Activated T-helper 1 cell treated with anti-CD3 and anti-CD28 coated beads, Interleukin-12 subunit alpha, Interleukin-12 subunit beta, Interleukin-2, Interleukin-4 antibody, amounts not matched to agents 30 ng/mL and 10 ng/mL and 1 ng/mL, durations not matched to agents 14 hours and 24 hours and 36 hours (primary cell): Measurements from ENCODE around the gene TRIM2. TPM values are rescaled to one million over a fixed set of nuclear protein-coding genes. Genes with fewer than 3 reads are reported as not detected.
"Not testable (repeated sequence)": the region's sequence is repeated elsewhere in the genome, so short reads cannot be mapped to it uniquely, and the experiment has no call there.

Experiments used
- DNase-seq: peaks from one replicate; pipeline ENCODE4 v3.0.0; 2021; ENCODE audit warnings: low spot score
- H3K27ac Mint-ChIP-seq: one replicate; pipeline ENCODE4 v1.8.0; 2021; ENCODE audit warnings: mild to moderate bottlenecking, mixed read lengths
- H3K27me3 Mint-ChIP-seq: one replicate; pipeline ENCODE4 v1.8.0; 2022; ENCODE audit warnings: mild to moderate bottlenecking, moderate library complexity, mixed read lengths; ENCODE audit not compliant: insufficient read depth
- H3K36me3 Mint-ChIP-seq: one replicate; pipeline ENCODE4 v1.8.0; 2021; ENCODE audit warnings: low read depth, mixed read lengths
- H3K4me1 Mint-ChIP-seq: one replicate; pipeline ENCODE4 v1.8.0; 2021; ENCODE audit warnings: low read depth, mixed read lengths
- H3K4me3 Mint-ChIP-seq: one replicate; pipeline ENCODE4 v1.8.0; 2021; ENCODE audit warnings: mild to moderate bottlenecking, moderate library complexity, mixed read lengths
- H3K9me3 Mint-ChIP-seq: one replicate; pipeline ENCODE4 v1.8.0; 2021; ENCODE audit warnings: mixed read lengths
- intact Hi-C: fragments of 100-400 bp; cut with micrococcal nuclease; formaldehyde crosslinking; loops from one replicate; pipeline ENCODE4 v1.15.1; 2024
- total RNA-seq: library from RNA; stranded (reverse); gene quantifications from 2 replicates; pipeline ENCODE4 v1.2.3, GENCODE V29; 2022

Gene TRIM2
- 0.16 and 0.24 TPM in 2 replicates for total RNA-seq

DNA sequence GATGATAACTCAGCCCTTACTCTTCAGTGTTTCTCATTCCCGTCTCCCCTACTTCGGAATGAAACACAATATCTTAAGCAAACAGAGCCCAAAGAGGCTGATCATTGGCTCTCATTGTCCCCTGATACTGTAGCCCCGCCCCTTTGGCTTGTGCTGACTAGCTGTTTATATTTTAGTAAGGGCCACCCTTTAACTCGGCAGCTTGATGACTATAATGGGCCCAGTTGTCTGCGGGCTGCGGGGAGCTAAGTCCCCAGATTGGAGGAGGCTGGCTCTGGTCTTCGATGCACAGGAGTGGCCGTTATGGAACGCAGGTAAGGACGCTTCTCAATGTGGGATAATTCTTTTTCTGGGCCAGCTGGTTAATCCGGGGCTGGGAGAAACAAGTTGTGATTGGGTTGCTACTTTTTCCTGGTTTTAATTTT lies at the start of gene TRIM2:
TRIM2 (plus strand) TSS at position 197 of the 425 bp plus-strand sequence; CDS start at position 285, 88 bp downstream.
- no peaks in the 10 kb centered on the region for H3K27me3 Mint-ChIP-seq
- intact Hi-C loops, result no loop called here
- no peaks in the 10 kb centered on the region for H3K36me3 Mint-ChIP-seq
- peak within 1 kb of the TSS; percentile 15 for H3K4me3 Mint-ChIP-seq
- H3K4me1 Mint-ChIP-seq, result peaks cover 17% of the 10 kb centered on the region
- no peaks in the 10 kb centered on the region for H3K9me3 Mint-ChIP-seq
- no peak for DNase-seq
- peak within 1 kb of the TSS; percentile 18 for H3K27ac Mint-ChIP-seq

DNA sequence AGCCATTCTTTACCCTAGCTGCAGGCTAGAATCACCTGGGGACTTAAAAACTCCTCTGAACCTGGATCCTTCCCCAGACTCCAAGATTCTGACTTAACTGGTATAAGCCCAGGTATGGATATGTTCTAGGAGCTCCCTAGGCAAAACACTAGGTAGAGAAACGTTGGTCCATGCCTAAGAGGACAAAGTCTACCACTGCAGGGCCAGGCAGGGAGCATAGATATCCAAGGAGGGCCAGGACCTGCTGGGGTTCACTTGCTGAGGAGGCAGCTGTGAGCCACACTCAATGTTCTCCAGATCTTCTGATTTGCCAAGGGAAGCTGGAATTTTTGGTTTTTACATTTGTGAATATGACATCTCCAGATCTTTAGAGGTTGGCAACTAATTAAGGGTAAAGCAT lies 48.6 kb upstream of the TRIM2 start:
- Mint-ChIP-seq H3K4me1 (peaks cover 74% of the 10 kb centered on the region), H3K27ac (no peak overlapping the region)

DNA sequence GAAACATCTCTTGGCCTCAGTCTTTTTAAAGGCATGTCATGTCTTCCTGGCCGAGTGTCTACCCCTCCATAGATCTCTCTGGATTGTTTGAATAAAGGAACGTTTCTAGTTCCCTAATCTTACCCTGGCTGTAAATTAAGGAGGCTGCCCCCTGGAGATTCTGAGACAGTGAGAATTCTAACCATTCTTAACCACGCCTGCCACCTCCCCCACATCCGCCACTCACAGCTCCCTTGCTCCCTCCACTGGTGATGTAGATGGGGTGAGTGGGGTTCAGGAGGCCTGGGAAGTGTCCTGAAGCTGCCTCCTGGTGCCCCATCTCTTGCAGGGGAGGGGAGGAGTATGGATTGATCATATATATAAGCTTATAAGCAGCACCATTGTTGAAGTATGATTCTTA lies 48.0 kb upstream of the TRIM2 start:
- Mint-ChIP-seq H3K27me3 (peaks cover 20% of the 10 kb centered on the region), H3K4me1 (peaks cover 74% of the 10 kb centered on the region), H3K36me3 (no peaks in the 10 kb centered on the region), H3K27ac (peak overlapping the region; percentile 21), H3K9me3 (no peaks in the 10 kb centered on the region), H3K4me3 (peak overlapping the region; percentile 2)
- intact Hi-C loops, result loop anchor here (5.0 kb wide), 1 partner anchor 266 kb away; no protein-coding TSS in a partner anchor
- peak; percentile 34 for DNase-seq

More for the DNA sequence above, 48.6 kb upstream of the TRIM2 start:
- H3K9me3 Mint-ChIP-seq, result no peaks in the 10 kb centered on the region
- intact Hi-C loops, result loop anchor here (5.0 kb wide), 1 partner anchor 267 kb away; no protein-coding TSS in a partner anchor
- DNase-seq, result no peak
- no peak overlapping the region for H3K4me3 Mint-ChIP-seq
- H3K27me3 Mint-ChIP-seq, result peaks cover 25% of the 10 kb centered on the region
- no peaks in the 10 kb centered on the region for H3K36me3 Mint-ChIP-seq

DNA sequence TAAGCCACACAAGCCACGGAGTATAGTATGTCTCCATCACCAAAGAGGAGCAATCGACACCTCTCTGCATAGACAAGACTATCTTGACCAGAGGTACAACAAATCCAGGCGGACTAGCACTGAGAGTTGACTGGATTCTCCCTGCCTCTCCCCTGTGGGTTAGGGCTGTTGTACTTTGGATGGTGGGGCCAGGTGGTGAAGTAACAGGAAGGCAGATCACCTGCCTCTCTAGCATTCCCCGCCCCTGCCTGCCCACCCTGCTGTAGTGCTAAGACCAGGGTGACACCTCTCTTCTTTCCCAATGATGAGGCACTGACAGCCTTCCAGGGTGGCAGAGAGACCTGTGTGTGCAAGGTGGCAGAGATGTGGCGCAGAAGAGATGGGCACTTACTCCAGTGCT lies 47.5 kb upstream of the TRIM2 start:
- Mint-ChIP-seq H3K4me3 (no peak overlapping the region), H3K27ac (no peak overlapping the region), H3K4me1 (peaks cover 71% of the 10 kb centered on the region), H3K27me3 (peaks cover 17% of the 10 kb centered on the region), H3K9me3 (no peaks in the 10 kb centered on the region), H3K36me3 (no peaks in the 10 kb centered on the region)
- no peak for DNase-seq
- intact Hi-C loops, result loop anchor here (5.0 kb wide), 1 partner anchor 266 kb away; no protein-coding TSS in a partner anchor

DNA sequence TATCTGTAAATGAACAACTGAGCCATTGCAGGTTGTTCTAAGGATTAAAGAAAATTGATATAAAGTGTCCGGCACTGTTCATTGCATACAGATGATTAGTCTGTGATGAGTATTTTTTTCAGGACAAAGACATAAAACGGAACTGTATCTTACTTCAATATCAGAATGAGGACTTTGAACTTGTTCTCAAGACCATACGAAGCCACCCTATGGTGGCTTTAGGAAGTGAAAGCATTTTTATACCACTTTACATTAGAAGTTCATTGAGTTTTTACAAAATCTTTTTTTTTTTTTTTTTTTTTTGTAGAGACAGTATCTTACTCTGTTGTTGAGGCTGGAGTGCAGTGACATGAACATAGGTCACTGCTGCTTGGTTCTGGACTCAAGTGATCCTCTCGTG lies 45.2 kb upstream of the TRIM2 start:
- H3K4me1 Mint-ChIP-seq, result peaks cover 51% of the 10 kb centered on the region
- no peak for DNase-seq
- no peak overlapping the region for H3K4me3 Mint-ChIP-seq
- no peaks in the 10 kb centered on the region for H3K9me3 Mint-ChIP-seq
- peaks cover 7% of the 10 kb centered on the region for H3K27me3 Mint-ChIP-seq
- intact Hi-C loops, result loop anchor here (5.0 kb wide), 1 partner anchor 263 kb away; no protein-coding TSS in a partner anchor
- no peak overlapping the region for H3K27ac Mint-ChIP-seq
- H3K36me3 Mint-ChIP-seq, result no peaks in the 10 kb centered on the region

DNA sequence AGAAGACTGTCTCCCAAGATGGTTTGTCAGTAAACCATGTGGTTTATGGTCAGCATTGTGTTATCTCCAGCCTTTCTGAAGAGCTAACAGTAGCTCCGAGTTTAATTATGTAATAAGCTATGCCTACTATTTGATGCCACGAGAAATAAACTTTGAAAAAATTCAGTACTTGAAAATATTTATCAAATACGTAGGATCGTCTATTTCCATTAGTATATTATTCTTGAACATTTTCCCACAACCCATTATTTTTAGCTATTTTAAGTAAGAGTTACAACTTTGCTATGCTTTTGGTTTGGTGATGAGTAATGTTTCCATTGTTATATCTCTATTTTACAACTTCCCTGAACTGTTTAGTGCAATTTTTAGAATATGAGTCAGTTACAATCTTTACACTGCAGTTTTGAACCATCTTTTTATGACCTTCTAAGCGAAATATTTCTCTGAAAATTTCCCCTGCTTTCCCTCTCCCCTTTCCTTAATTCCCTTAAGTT lies 44.5 kb upstream of the TRIM2 start:
- Mint-ChIP-seq H3K36me3 (no peaks in the 10 kb centered on the region), H3K4me1 (peaks cover 49% of the 10 kb centered on the region), H3K4me3 (peak overlapping the region; percentile 29), H3K27ac (peak overlapping the region; percentile 25), H3K9me3 (no peaks in the 10 kb centered on the region), H3K27me3 (peaks cover 8% of the 10 kb centered on the region)
- DNase-seq, result no peak
- intact Hi-C loops, result loop anchor here (5.0 kb wide), 1 partner anchor 263 kb away; no protein-coding TSS in a partner anchor

DNA sequence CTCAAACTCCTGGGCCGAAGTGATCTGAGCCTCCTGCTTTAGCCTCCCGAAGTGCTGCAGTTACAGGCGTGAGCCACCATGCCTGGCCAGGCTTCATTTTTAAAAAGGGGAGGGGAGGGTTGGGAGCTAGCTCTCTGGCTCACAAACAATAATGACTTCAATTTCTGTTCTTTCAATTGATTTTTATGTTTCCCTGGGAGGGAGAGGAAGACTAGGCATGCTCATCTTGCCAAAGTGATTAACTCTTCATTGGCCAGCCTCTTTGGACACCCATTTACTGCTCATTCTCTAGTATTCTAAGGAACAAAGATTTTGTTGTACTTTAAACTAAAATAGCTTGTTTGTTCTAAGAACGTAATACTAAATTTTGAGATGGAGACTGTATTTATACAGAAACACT lies 43.4 kb upstream of the TRIM2 start:
- Mint-ChIP-seq H3K27ac (no peak overlapping the region), H3K27me3 (peaks cover 13% of the 10 kb centered on the region), H3K36me3 (no peaks in the 10 kb centered on the region), H3K4me3 (no peak overlapping the region), H3K4me1 (peaks cover 40% of the 10 kb centered on the region), H3K9me3 (no peaks in the 10 kb centered on the region)
- intact Hi-C loops, result no loop called here
- no peak for DNase-seq

DNA sequence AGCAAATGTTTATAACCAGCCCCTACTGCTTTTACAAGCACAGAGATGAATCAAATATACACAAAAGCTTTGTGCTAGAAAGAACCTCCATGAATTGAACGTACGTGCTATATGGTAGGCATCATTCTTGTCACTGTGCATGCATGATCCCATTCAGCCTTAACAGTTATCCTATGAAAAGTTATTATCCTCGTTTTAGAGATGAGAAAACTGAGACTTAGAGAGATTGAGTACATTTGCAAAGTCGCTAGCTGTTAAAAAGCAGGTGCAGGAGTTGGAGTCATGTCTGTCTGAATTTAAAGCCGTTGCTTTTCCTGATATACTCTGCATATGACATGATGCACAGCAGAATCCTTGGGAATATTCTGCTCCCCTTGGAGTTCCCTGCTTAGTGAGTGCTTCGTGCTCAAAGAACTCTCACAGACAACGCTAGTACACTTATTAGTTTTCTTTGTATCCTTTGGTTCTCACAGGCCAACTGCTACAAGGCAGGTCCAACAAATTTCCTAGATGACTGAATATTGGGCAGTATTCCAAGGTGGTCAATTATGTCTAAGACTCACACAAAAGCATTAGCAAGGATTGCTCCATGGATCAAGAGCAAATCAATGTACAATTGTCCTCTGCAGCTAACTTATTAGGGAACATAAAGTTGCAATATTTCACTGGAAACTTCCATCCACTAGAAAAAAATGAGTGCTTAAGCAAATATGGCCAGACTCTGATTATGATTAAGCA lies 42.8 kb upstream of the TRIM2 start:
- Mint-ChIP-seq H3K4me1 (peaks cover 34% of the 10 kb centered on the region), H3K27me3 (peaks cover 13% of the 10 kb centered on the region), H3K27ac (no peak overlapping the region), H3K9me3 (no peaks in the 10 kb centered on the region), H3K36me3 (no peaks in the 10 kb centered on the region), H3K4me3 (no peak overlapping the region)
- intact Hi-C loops, result no loop called here
- DNase-seq, result no peak

DNA sequence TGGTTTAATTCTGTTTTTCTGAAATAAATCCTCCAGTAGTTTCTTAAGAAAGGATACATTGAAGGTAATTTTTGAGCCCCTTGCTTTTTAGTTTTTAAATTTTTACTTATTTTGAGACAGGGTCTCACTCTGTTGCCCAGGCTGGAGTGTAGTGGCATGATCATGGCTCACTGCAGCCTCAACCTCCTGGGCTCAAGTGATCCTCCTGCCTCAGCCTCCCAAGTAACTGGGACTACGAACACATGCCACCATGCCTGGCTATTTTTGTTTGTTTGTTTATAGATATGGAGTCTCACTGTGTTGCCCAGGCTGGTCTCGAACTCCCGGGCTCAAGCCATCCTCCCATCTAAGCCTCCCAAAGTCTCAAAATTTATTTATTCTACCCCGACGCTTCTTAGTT lies 39.0 kb upstream of the TRIM2 start:
- H3K9me3 Mint-ChIP-seq, intact Hi-C loops, DNase-seq, H3K4me1 Mint-ChIP-seq, H3K4me3 Mint-ChIP-seq, H3K36me3 Mint-ChIP-seq, H3K27ac Mint-ChIP-seq: not testable (repeated sequence)
- H3K27me3 Mint-ChIP-seq, result peaks cover 24% of the 10 kb centered on the region

DNA sequence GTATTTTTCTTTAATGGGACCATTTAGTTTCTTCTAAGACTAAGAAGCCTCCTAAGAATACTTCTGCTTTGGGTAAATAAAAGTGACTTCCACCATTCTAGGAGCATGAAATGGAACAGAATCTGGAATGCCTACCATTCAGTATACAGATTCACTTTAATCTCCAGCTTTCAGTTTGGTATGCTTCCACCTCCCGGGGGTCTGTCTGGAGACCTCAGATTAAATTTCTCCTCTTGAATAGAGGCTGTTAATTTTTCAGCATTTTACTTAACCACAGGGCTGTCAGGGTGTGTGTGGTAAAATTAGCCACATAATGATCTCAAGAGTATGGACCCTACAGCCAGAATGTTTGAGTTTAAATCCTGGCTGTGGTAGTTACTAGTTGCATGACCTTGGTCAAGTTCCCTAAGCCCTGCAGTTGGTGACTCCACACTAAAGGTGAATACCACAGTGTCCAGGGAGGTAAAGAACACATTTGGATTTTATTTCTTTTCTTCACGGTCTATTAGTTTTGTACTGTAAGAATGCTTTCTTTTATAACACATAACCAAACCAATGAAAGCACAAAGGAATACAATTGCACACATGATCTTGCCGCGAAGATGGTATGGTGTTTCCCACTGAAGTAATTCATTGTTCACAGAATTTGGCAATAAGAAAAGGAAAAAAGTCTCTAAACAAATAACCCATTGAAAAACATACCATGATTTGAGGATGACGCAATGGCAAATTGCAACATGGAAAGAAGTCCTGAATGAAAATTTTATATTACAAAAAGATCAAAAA lies 37.3 kb upstream of the TRIM2 start:
- intact Hi-C loops, result no loop called here
- Mint-ChIP-seq H3K27me3 (peaks cover 21% of the 10 kb centered on the region), H3K27ac (no peak overlapping the region), H3K36me3 (no peaks in the 10 kb centered on the region), H3K4me1 (no peaks in the 10 kb centered on the region), H3K9me3 (no peaks in the 10 kb centered on the region), H3K4me3 (no peak overlapping the region)
- DNase-seq, result no peak

DNA sequence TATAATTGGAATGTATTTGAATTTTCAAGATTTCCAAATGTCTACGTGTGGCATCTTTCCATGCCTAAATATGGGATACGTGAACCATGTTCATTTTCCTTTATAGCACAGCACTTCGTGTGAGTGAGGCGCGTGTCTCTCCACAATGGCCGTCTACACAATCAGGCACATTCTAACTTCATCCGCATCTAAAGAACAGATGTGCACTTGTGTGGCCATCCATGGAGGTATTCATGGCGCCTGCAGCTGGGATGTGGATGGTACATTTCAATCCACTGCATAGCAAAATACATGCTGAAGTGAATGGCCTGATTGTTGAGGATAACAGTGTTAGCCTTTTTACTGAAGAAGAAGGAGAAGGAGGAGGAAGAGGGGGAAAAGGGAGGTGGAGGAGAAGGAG lies 34.5 kb upstream of the TRIM2 start:
- Mint-ChIP-seq H3K4me1 (no peaks in the 10 kb centered on the region), H3K9me3 (no peaks in the 10 kb centered on the region), H3K4me3 (no peak overlapping the region), H3K27ac (no peak overlapping the region), H3K27me3 (peaks cover 18% of the 10 kb centered on the region), H3K36me3 (no peaks in the 10 kb centered on the region)
- no peak for DNase-seq
- intact Hi-C loops, result no loop called here

DNA sequence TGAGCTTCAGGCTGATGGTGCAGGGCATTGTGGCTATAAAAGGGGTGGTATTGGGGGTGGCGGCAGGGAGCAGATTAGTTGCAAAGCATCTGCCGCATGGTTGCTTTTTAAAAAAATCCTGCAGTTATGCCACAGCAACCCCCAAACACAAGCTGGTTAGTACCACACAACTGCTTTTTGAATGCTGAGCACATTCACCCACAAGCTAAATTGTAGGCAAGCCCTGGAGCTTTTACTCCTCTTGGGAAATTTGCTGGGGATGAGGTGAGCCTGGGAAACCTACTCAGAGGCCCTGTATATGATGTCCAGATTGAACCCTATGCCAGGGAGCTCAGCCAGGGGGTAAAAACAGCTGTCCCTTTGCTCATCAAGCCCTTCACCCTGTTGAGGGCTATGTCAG lies 33.8 kb upstream of the TRIM2 start:
- intact Hi-C loops, result no loop called here
- Mint-ChIP-seq H3K36me3 (no peaks in the 10 kb centered on the region), H3K27me3 (peaks cover 15% of the 10 kb centered on the region), H3K4me1 (no peaks in the 10 kb centered on the region), H3K9me3 (no peaks in the 10 kb centered on the region), H3K4me3 (no peak overlapping the region), H3K27ac (no peak overlapping the region)
- no peak for DNase-seq
